ENCODE results near the gene NFIC.

- no peak for TF ChIP-seq CTCF (conservative IDR thresholded peaks at IDR 0.05 in 1 of 2, IDR thresholded peaks at IDR 0.05 in 1 of 2; ENCODE audit: extremely low read depth in 1 of 2, insufficient read depth in 1 of 2, low read depth in 1 of 2, low read length in 2 of 2)
- no peak for TF ChIP-seq EZH2 (IDR thresholded peaks at IDR 0.05; ENCODE audit: borderline replicate concordance, low read length)
These were observed 101.2 kb downstream of the NFIC start for GRCh38 chr19:3467437-3468198.

All from mammary epithelial cell (primary cell).